Pancreas (tissue), 10 donors: ENCODE data around the gene PGD. TPM values are rescaled to one million over a fixed set of nuclear protein-coding genes. Genes with fewer than 3 reads are reported as not detected.
A peak's percentile ranks its signal among the peaks of the same experiment; 100 is the strongest.

Experiments
- ATAC-seq, 4 donors: fragments of 200-7000 bp; cut with Tn5 transposase; one replicate each; pipeline versions ENCODE4 v1.8.0 to v1.9.1; 2020; ENCODE audit warnings: mild to moderate bottlenecking in 4 of 4, moderate library complexity in 4 of 4
- DNase-seq, 6 donors: peaks; one replicate each; pipeline ENCODE4 v3.0.0-alpha.2; 2020
- FAIRE-seq: peaks from 2 replicates; lab custom pipeline; 2012; peaks lifted over from hg19 to GRCh38; lab: Jason Lieb, UNC
- H3K27ac ChIP-seq, 4 donors: fragments of 200-600 bp; sonication (generic); 1 replicate in 3 of 4; 2 replicates in 1 of 4; pipeline versions ENCODE4 v1.5.0 to v1.8.0; 2020
- H3K27me3 ChIP-seq, 4 donors: fragments of 200-600 bp; one replicate each; pipeline ENCODE4 v1.8.0; 2021
- H3K36me3 ChIP-seq, 3 donors: fragments of 200-600 bp; sonication (generic) in 1 of 3; one replicate each; pipeline versions ENCODE4 v1.5.0 to v1.8.0; 2020 to 2021
- H3K4me1 ChIP-seq, 3 donors: fragments of 200-600 bp; one replicate each; pipeline ENCODE4 v1.8.0; 2021
- H3K4me3 ChIP-seq, 4 donors: fragments of 200-600 bp; sonication (generic) in 2 of 4; one replicate each; pipeline versions ENCODE4 v1.5.0 to v1.8.0; 2020 to 2021
- H3K9me3 ChIP-seq, 4 donors: fragments of 200-600 bp; one replicate each; pipeline ENCODE4 v1.8.0; 2021
- WGBS, 2 donors: extraction: QIAGEN DNeasy Blood & Tissue Kit; methylation state at CpG; one replicate each; pipeline ENCODE4 v1.1.7; 2013; 5-methylcytosine and 5-hydroxymethylcytosine counted together
- intact Hi-C, 3 donors: fragments of 100-400 bp; cut with DNase I; formaldehyde crosslinking; loops; one replicate each; pipeline versions ENCODE4 v1.11.1 to v1.14.2; 2022
- polyA plus RNA-seq, 2 donors: library from polyadenylated mRNA; stranded (reverse); fragments of 200-250 nt; gene quantifications; one replicate each; pipeline ENCODE4 v1.2.3, GENCODE V29; 2013
- total RNA-seq, 6 donors: library from RNA; stranded (reverse); fragmentation: NEBNext Ultra II Directional in 4 of 6; extraction: Animal tissue kit (Norgen Biotek cat#: 25700) in 4 of 6; gene quantifications; one replicate each; pipeline versions ENCODE4 v1.2.1 to v1.2.4, GENCODE V29; 2021 to 2023
- TF ChIP-seq, protein P1 (sequence below), 4 donors: fragments of 200-600 bp; sonication (generic) in 3 of 4; IDR thresholded peaks; one replicate each; pipeline versions ENCODE4 v1.5.0 to v1.8.0; 2021; ENCODE audit warnings: antibody characterized with exemption in 4 of 4
- donor health status: healthy with polysubstance abuse.
- donor health status: DM: no; HTN: no; CAD: no; lungs with moderate emphysema.
- donor health status: DM: no; HTN: no; CAD: no.
- donor health status: control.
- donor health status: control.
- donor health status: Bipolar disorder and iron deficiency.
- donor health status: DM: yes; HTN: yes; CAD: no.
- donor health status: DM: no; HTN: no; CAD: no.
- donor health status: DM: no; HTN: no; CAD: no.
- donor health status: DM: yes; HTN: yes; CAD: no.

The PGD gene
- 10 to 100 TPM; 13.5 to 40.0 (median 24.2) TPM for total RNA-seq
- polyA plus RNA-seq, result 10 to 100 TPM; 12.7 to 28.3 TPM

DNA sequence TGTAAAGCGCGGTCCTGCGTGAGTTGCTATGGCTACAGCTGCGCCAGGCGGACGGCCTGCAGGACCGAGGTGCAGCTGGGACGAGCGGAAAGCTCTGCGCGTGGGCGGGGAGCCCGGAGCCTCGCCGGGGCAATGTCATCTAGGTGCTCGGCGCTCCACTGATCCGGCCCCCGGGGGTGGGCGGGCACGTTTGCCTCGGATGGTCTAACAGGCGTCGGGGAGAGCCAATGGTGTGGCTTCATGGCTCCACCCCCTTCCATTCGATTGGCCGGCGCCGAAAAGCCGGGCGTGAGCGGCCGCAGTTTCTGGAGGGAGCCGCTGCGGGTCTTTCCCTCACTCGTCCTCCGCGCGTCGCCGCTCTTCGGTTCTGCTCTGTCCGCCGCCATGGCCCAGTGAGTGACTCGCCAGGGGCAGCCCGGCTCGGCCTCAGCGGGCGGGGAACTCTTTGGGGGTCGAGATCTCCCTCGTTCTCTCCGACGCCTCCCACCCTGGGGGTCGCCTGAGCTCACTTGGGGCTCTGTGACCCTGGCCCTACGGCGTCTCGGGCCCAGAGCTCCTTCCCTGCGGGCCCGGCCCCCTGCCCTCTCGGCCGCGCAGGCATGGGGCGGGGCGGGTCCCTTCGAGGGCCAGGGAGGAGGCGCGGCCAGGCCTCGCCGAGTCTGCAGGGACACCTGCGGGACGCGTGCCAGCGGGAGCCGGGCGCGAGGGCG is at the start of gene PGD:
TSS of gene PGD (plus strand) at position 331 of the 710 bp plus-strand sequence. CDS start at position 385, 54 bp downstream.
- FAIRE-seq, result no peak

GRCh38 chr1:10353282-10353681 is 45.6 kb upstream of the PGD start:
- Histone ChIP-seq H3K4me3 (no peak overlapping the region), H3K36me3 (peaks cover 0 to 44% (median 0%) of the 10 kb centered on the region in 3 donors), H3K27me3 (no peaks in the 10 kb centered on the region), H3K4me1 (no peaks in the 10 kb centered on the region), H3K27ac (no peak overlapping the region), H3K9me3 (no peaks in the 10 kb centered on the region)
- FAIRE-seq (no peak), ATAC-seq (no peak), DNase-seq (no peak)
- TF ChIP-seq, protein P1, sequence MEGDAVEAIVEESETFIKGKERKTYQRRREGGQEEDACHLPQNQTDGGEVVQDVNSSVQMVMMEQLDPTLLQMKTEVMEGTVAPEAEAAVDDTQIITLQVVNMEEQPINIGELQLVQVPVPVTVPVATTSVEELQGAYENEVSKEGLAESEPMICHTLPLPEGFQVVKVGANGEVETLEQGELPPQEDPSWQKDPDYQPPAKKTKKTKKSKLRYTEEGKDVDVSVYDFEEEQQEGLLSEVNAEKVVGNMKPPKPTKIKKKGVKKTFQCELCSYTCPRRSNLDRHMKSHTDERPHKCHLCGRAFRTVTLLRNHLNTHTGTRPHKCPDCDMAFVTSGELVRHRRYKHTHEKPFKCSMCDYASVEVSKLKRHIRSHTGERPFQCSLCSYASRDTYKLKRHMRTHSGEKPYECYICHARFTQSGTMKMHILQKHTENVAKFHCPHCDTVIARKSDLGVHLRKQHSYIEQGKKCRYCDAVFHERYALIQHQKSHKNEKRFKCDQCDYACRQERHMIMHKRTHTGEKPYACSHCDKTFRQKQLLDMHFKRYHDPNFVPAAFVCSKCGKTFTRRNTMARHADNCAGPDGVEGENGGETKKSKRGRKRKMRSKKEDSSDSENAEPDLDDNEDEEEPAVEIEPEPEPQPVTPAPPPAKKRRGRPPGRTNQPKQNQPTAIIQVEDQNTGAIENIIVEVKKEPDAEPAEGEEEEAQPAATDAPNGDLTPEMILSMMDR (IDR thresholded peaks at IDR 0.05), result no peak
- 75 to 84% methylated on average over 4 of the region's 4 CpGs for WGBS, 2 donors
- intact Hi-C loops, result no loop called here

More for the DNA sequence above, at the start of gene PGD:
- no peaks in the 10 kb centered on the region for H3K27me3 ChIP-seq
- H3K27ac ChIP-seq, result peak within 1 kb of the TSS; percentile 85 to 86 (median 86)
- H3K4me3 ChIP-seq, result peak within 1 kb of the TSS; percentile 82 to 97 (median 94)
- ATAC-seq, result peak; percentile 97 to 99 (median 98)
- WGBS, 2 donors, result 1% methylated on average over 47 to 76 of the region's 76 CpGs
- no peaks in the 10 kb centered on the region for H3K9me3 ChIP-seq
- intact Hi-C loops, result no loop called here
- TF ChIP-seq, protein P1 (IDR thresholded peaks at IDR 0.05), result no peak
- peak; percentile 97 to 99 (median 98) for DNase-seq
- peaks cover 0 to 12% (median 0%) of the 10 kb centered on the region in 3 donors for H3K4me1 ChIP-seq
- H3K36me3 ChIP-seq, result peaks cover 0 to 8% (median under 1%) of the 10 kb centered on the region in 3 donors

DNA sequence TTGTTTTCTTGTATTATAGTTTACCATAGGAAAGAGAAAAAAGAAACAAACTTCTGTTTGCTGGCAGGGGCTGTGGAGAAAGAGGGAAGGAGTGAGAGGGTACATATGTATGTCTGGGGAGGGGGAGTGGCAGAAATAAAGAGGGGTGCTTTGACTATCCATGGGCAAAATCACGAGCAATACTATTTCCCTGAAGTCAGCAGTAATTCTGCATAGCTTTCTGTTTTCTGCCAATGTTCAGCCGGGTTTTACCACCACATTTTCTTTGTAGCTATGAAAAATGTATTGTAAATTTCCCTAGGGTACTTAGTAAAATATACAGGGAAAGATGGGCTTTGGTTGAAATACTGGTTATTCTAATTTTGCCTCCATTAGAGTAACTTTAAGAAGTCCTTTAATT is 45.2 kb upstream of the PGD start:
- Histone ChIP-seq H3K36me3 (peaks cover 0 to 40% (median 0%) of the 10 kb centered on the region in 3 donors), H3K27me3 (no peaks in the 10 kb centered on the region), H3K4me1 (no peaks in the 10 kb centered on the region), H3K9me3 (no peaks in the 10 kb centered on the region), H3K4me3 (no peak overlapping the region), H3K27ac (no peak overlapping the region)
- 72 to 81% methylated on average over 2 of the region's 2 CpGs for WGBS, 2 donors
- ATAC-seq (no peak), FAIRE-seq (no peak), DNase-seq (no peak)
- intact Hi-C loops, result no loop called here
- TF ChIP-seq, protein P1 (IDR thresholded peaks at IDR 0.05), result no peak

GRCh38 chr1:10360045-10360444 is 38.8 kb upstream of the PGD start:
- peaks cover 2 to 50% (median 3%) of the 10 kb centered on the region in 3 donors for H3K36me3 ChIP-seq
- FAIRE-seq (no peak), DNase-seq (no peak), ATAC-seq (no peak)
- no peak overlapping the region for H3K4me3 ChIP-seq
- no peaks in the 10 kb centered on the region for H3K27me3 ChIP-seq
- intact Hi-C loops, result no loop called here
- 85 to 96% methylated on average over 1 of the region's 1 CpG for WGBS, 2 donors
- H3K4me1 ChIP-seq, result no peaks in the 10 kb centered on the region
- no peaks in the 10 kb centered on the region for H3K9me3 ChIP-seq
- H3K27ac ChIP-seq, result no peak overlapping the region
- TF ChIP-seq, protein P1 (IDR thresholded peaks at IDR 0.05), result no peak

- Histone ChIP-seq H3K4me3 (no peak overlapping the region), H3K27ac (no peak overlapping the region), H3K9me3 (no peaks in the 10 kb centered on the region), H3K27me3 (no peaks in the 10 kb centered on the region), H3K36me3 (peaks cover 5 to 58% (median 9%) of the 10 kb centered on the region in 3 donors), H3K4me1 (no peaks in the 10 kb centered on the region)
- intact Hi-C loops, result no loop called here
- ATAC-seq (no peak), DNase-seq (no peak), FAIRE-seq (no peak)
- WGBS, 2 donors, result 96 to 97% methylated on average over 10 of the region's 10 CpGs
- TF ChIP-seq, protein P1 (IDR thresholded peaks at IDR 0.05), result no peak
Observed at GRCh38 chr1:10361515-10361914, 37.3 kb upstream of the PGD start.
